Bronchial epithelial cell (primary cell): ENCODE data around the gene CDCP1. TPM values are rescaled to one million over a fixed set of nuclear protein-coding genes. Genes with fewer than 3 reads are reported as not detected.

Experiments used
- DNase-seq: peaks from one replicate; pipeline ENCODE4 v3.0.0-alpha.2; 2010; ENCODE audit warnings: low read depth
- FAIRE-seq: peaks from 2 replicates; lab custom pipeline; 2011; peaks lifted over from hg19 to GRCh38; lab: Jason Lieb, UNC
- H3K27me3 ChIP-seq: 2 replicates; pipeline ENCODE4 v1.5.1; 2011; ENCODE audit warnings: low read length; ENCODE audit not compliant: control insufficient read depth, insufficient read depth
- H3K36me3 ChIP-seq: 2 replicates; pipeline ENCODE4 v1.5.1; 2011; ENCODE audit warnings: low read length; ENCODE audit not compliant: control insufficient read depth, insufficient read depth
- H3K4me3 ChIP-seq: 2 replicates; pipeline ENCODE4 v1.5.1; 2011; ENCODE audit warnings: mild to moderate bottlenecking, low read depth, low read length, control low read depth
- total RNA-seq: library from RNA; depleted of rRNA; stranded (reverse); fragments of >200 nt; gene quantifications from 2 replicates; pipeline ENCODE4 v1.2.1, GENCODE V29; 2014
- TF ChIP-seq, protein P1 (sequence below): IDR thresholded peaks from 2 replicates; pipeline ENCODE4 v1.5.1; 2011; ENCODE audit warnings: mild to moderate bottlenecking, moderate library complexity, low read length, control low read depth, inconsistent platforms; ENCODE audit not compliant: insufficient read depth, severe bottlenecking

CDCP1 gene
- total RNA-seq, 1 donor from 2014 or later, result 41.3 TPM

- FAIRE-seq, result no peak
These were observed 19.5 kb upstream of the CDCP1 start for GRCh38 chr3:45165497-45166283.

DNA sequence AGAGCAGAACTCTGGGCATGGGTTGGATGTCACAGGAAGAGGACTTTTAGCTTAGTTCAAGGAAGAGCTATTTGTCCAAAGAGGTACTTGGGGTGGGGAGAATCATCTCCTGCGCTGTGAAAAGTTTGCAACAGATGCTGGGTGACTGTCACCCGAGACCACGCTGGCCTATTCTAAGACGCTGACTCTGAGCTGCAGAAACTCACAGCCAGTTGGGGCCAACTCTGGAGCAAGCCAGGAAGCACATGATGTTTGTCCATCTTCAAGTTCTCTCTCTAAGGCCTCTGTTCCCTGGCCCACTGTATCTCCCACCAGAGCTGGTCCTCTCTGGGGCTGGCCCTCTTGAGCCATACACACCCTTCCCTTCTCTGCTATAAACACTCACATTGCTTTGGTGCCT, 17.9 kb upstream of the CDCP1 start:
- FAIRE-seq (no peak), DNase-seq (no peak)
- TF ChIP-seq, protein P1, sequence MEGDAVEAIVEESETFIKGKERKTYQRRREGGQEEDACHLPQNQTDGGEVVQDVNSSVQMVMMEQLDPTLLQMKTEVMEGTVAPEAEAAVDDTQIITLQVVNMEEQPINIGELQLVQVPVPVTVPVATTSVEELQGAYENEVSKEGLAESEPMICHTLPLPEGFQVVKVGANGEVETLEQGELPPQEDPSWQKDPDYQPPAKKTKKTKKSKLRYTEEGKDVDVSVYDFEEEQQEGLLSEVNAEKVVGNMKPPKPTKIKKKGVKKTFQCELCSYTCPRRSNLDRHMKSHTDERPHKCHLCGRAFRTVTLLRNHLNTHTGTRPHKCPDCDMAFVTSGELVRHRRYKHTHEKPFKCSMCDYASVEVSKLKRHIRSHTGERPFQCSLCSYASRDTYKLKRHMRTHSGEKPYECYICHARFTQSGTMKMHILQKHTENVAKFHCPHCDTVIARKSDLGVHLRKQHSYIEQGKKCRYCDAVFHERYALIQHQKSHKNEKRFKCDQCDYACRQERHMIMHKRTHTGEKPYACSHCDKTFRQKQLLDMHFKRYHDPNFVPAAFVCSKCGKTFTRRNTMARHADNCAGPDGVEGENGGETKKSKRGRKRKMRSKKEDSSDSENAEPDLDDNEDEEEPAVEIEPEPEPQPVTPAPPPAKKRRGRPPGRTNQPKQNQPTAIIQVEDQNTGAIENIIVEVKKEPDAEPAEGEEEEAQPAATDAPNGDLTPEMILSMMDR, result no peak
- Histone ChIP-seq H3K36me3 (no peaks in the 10 kb centered on the region), H3K4me3 (no peak overlapping the region), H3K27me3 (no peaks in the 10 kb centered on the region)

More at GRCh38 chr3:45165497-45166283, 19.5 kb upstream of the CDCP1 start:
- TF ChIP-seq, protein P1, result no peak
- peak; percentile 53 for DNase-seq
- H3K4me3 ChIP-seq, result no peak overlapping the region
- H3K27me3 ChIP-seq, result no peaks in the 10 kb centered on the region
- H3K36me3 ChIP-seq, result no peaks in the 10 kb centered on the region

- no peak overlapping the region for H3K4me3 ChIP-seq
- no peaks in the 10 kb centered on the region for H3K27me3 ChIP-seq
- TF ChIP-seq, protein P1, result no peak
- FAIRE-seq (no peak), DNase-seq (no peak)
- H3K36me3 ChIP-seq, result no peaks in the 10 kb centered on the region
These were observed 17.3 kb upstream of the CDCP1 start for GRCh38 chr3:45163481-45163880.

DNA sequence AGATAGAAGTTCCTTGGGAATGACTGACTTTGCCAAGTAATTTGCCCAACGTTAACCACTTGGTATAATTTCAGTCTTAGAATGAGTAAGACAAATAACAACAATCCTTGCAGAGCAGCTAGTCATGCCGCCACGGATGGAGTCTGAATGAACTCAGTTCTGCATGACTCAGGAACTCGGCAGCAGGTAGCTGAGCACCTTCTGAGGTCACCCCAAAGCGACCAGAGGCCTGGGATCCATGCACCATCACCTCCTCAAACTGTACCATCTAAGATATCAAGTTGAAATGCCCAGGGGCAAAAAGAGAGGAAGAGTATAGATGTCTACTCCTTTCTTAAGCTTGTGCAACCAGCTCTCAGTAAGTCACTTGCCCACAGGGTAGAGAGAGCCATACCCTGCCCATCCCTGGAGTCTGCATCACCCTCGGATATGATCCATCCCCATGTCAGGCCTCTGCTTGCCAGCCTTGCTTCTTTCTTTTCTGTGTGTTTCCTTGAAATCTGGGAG, 8.5 kb upstream of the CDCP1 start:
- peak; percentile 99 for DNase-seq
- FAIRE-seq, result peak; percentile 95
- H3K27me3 ChIP-seq, result no peaks in the 10 kb centered on the region
- no peaks in the 10 kb centered on the region for H3K36me3 ChIP-seq
- TF ChIP-seq, protein P1, result no peak
- no peak overlapping the region for H3K4me3 ChIP-seq

- H3K4me3 ChIP-seq, result no peak overlapping the region
- DNase-seq (peak; percentile 62), FAIRE-seq (no peak)
These were observed 7.7 kb upstream of the CDCP1 start for GRCh38 chr3:45153658-45154437.

More at GRCh38 chr3:45153658-45154437, 7.7 kb upstream of the CDCP1 start:
- no peaks in the 10 kb centered on the region for H3K27me3 ChIP-seq
- TF ChIP-seq, protein P1, result no peak
- no peaks in the 10 kb centered on the region for H3K36me3 ChIP-seq
